Hindlimb muscle (tissue), 1 donor: Measurements from ENCODE around the gene EIF1AD. TPM values are rescaled to one million over a fixed set of nuclear protein-coding genes. Genes with fewer than 3 reads are reported as not detected.
"Not testable (repeated sequence)": the region's sequence is repeated elsewhere in the genome, so short reads cannot be mapped to it uniquely, and the experiment has no call there.

Experiments used
- DNase-seq: peaks from one replicate; pipeline ENCODE4 v3.0.0-alpha.2; 2013
- polyA plus RNA-seq: library from polyadenylated mRNA; unstranded; fragments of 120-200 nt; gene quantifications from one replicate; pipeline ENCODE4 v1.2.1, GENCODE V29; 2013; ENCODE audit not compliant: insufficient read length

Gene EIF1AD
- polyA plus RNA-seq, 1 donor, result 17.6 TPM

GRCh38 chr11:66020618-66021357 is 18.8 kb upstream of the EIF1AD start:
- no peak for DNase-seq

- DNase-seq, result no peak
These were observed 18.3 kb upstream of the EIF1AD start for GRCh38 chr11:66020212-66020611.

- DNase-seq, result no peak
These were observed 15.4 kb upstream of the EIF1AD start for GRCh38 chr11:66017321-66017720.

GRCh38 chr11:66016793-66017177 is 14.8 kb upstream of the EIF1AD start:
- DNase-seq, result no peak

- no peak for DNase-seq
These were observed 14.2 kb upstream of the EIF1AD start for GRCh38 chr11:66015936-66016792.

GRCh38 chr11:66015454-66015881 is 13.5 kb upstream of the EIF1AD start:
- DNase-seq, result no peak

GRCh38 chr11:66014804-66015453 is 13.0 kb upstream of the EIF1AD start:
- DNase-seq, result no peak

GRCh38 chr11:66013762-66014100 is 11.8 kb upstream of the EIF1AD start:
- DNase-seq, result no peak

- no peak for DNase-seq
These were observed 11.2 kb upstream of the EIF1AD start for GRCh38 chr11:66012946-66013761.

- no peak for DNase-seq
These were observed 10.5 kb upstream of the EIF1AD start for GRCh38 chr11:66012371-66012945.

- no peak for DNase-seq
These were observed 9.9 kb upstream of the EIF1AD start, which contains the start of gene CST6 for GRCh38 chr11:66011785-66012303. CST6 (plus strand) TSS chr11:66012008; CDS start chr11:66012045, 37 bp downstream.

- no peak for DNase-seq
These were observed 9.4 kb upstream of the EIF1AD start for GRCh38 chr11:66011239-66011784.

GRCh38 chr11:66010036-66010435 is 8.1 kb upstream of the EIF1AD start:
- DNase-seq, result not testable (repeated sequence)

GRCh38 chr11:66008468-66009101 is 6.6 kb upstream of the EIF1AD start:
- DNase-seq, result no peak

- DNase-seq, result no peak
These were observed 6.1 kb upstream of the EIF1AD start for GRCh38 chr11:66008095-66008467.

GRCh38 chr11:66007201-66007634 is 5.3 kb upstream of the EIF1AD start:
- no peak for DNase-seq

- DNase-seq, result no peak
These were observed 4.9 kb upstream of the EIF1AD start for GRCh38 chr11:66006891-66007176.

GRCh38 chr11:66006134-66006890 is 4.4 kb upstream of the EIF1AD start:
- no peak for DNase-seq

- DNase-seq, result no peak
These were observed 2.2 kb upstream of the EIF1AD start for GRCh38 chr11:66004186-66004585.

GRCh38 chr11:66003291-66003690 is 1.3 kb upstream of the EIF1AD start:
- no peak for DNase-seq
